Activated CD4-positive, alpha-beta T cell treated with anti-CD3 and anti-CD28 coated beads for 1 hour (primary cell): ENCODE measurements around the gene CXCL1.

Experiments used
- DNase-seq: peaks from one replicate; pipeline ENCODE4 v3.0.0-alpha.2; 2020

CXCL1 gene

DNA sequence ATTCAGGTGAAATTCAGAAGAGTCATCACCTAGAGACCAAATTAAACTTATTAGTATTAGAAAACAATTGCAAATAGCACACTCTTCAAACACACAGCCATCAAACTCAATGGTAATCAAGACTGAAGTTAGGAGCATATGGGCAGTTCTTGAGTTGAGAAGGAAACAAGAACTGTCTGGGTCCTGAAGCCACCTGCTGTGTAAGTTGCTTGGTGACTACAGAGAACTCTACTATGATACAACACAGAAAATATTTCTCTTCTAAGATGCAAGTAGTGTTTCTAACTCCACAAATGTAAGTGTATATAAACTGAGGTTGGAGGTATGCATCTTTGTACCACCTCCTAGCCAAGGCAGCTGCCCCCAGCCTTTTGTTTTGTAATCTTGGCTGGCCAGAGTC, 16.4 kb upstream of the CXCL1 start:
- DNase-seq: no peak

DNA sequence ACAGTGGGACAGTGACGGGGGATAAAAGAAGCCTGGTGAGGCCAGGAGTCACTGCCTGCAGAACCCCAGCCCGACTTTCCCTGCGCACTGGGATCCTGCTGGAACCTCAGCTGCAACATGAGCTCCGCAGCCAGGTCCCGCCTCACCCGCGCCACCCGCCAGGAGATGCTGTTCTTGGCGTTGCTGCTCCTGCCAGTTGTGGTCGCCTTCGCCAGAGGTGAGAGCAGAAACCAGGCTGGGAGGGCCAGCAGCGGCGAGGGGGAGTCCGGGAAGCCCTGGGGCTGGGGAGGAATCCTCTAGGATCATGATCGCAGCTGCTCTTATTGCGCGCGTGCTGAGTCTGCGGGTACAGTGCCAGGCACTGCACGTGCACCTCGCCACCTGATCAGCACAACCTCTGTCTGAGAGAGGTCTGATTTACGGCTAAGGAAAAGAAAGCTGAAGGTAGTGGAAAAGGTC, 15.9 kb upstream of the CXCL1 start, which contains the start of gene PF4V1:
TSS of gene PF4V1 (plus strand) at position 51 of the 459 bp plus-strand sequence. CDS start at position 118, 67 bp downstream.
- no peak for DNase-seq

DNA sequence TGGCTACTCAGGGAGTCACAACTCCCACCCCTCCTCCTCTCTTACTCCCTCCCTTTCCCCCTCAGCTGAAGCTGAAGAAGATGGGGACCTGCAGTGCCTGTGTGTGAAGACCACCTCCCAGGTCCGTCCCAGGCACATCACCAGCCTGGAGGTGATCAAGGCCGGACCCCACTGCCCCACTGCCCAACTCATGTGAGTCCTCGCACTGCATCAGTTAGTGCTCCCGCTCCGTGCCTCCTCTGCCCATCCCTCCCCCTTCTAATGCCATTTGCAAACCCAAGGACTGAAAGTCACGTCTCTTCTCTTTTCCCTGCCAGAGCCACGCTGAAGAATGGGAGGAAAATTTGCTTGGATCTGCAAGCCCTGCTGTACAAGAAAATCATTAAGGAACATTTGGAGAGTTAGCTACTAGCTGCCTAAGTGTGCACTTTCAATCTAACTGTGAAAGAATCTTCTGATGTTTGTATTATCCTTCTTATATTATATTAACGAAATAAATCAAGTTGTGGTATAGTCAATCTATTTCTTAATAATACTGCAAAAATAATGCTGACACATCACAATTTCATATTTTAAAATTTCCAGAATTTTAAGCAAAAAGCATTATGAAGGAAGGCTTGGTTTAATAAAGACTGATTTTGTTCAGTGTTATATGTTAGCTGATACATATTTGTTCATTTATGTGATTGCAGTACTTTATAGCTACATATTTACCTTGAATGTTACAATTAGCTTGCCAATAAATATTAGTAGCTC, 15.3 kb upstream of the CXCL1 start:
- no peak for DNase-seq

DNA sequence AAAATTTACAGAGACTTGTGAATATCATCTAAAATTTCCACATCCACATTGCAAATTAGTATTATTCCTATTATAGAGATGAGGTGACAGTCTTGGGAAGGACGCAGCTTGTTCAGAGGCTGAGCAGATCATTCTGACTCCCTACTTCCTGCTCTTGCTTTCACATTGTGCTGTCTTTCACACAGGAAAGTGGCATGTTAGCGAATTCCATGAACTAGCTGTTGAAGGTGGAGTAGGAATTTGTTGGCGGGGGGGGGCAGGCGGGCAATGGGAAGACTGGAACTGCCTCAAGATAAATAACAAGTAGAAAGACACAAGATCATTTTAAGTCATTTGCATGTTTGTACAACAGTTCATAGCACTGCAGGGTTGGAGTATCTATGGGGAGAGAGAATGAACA, 13.8 kb upstream of the CXCL1 start:
- DNase-seq: no peak

DNA sequence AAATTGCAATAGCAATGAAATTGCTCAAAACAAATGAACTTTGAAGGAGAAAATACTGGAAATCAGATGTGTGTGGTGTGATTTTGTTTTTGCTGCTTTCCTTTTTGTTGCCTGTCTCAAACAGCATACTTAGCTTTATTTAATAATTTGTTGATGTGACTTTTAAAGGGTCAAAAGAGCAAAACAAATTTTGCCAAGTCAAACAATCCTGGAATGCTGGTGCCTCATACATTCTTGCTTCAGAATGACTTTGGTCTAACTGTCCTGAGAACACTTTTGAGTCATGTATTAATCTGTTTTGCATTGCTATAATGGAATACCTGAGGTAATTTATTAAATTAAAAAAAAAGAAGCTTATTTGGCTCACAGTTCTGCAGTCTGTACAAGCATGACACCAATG, 12.7 kb upstream of the CXCL1 start:
- no peak for DNase-seq

DNA sequence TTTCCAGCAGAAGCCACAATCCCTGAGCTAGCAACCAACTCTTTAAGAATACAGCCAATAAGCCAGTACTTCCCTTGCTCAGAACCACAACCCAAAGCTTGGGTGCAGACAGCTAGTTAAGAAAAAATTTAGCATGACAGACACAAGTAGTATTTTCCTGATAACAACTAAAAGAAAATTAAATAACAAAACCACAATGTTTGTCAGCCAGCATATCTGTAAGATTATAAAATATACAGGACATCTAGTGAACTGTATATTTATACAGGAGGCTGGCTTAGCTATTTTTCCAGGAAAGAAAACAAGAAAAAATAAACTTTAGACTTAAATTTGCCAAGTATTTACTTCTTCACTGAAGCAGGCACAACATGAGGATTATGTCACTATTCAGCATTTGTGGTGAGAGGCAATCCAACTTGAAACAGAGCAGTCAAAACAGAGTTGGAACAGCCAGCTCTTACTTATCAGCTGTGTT, 9.5 kb upstream of the CXCL1 start:
- no peak for DNase-seq

DNA sequence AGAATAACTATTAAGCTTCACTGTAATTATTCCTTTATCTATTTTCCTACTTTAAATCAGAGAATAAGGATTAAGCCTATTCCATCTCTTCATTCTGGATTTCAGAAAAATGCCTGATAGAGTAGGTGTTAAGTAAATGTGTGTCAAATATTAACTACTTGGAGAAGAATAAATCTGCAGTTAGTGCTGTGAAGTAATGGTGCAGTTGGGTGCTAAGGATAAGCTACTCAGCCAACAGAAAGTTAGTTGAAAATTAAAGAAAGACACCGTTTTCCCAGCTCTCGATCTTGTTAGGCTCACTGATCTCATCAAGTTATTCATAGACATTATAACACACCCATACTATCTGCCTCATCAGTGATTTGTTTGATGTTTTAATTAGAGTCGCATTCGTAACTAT, 9.0 kb upstream of the CXCL1 start:
- no peak for DNase-seq

DNA sequence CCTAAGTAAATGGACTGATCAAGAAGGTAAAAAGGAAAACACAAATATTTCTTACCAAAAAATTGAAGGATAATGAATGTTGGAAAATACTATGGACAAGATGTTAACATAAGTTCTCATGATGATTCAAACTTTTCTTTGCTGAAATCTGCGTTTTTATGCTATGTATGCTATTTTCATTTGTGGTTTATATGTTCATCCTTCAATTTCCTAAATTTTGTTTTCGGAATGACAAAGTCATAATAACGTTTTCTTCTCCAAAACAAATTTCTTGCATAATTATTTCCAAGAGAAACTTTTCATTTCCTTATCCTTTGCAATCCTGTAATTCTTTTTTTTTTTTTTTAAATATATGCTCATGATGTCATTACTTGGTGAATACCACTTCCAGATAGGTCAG, 8.3 kb upstream of the CXCL1 start:
- DNase-seq: no peak

DNA sequence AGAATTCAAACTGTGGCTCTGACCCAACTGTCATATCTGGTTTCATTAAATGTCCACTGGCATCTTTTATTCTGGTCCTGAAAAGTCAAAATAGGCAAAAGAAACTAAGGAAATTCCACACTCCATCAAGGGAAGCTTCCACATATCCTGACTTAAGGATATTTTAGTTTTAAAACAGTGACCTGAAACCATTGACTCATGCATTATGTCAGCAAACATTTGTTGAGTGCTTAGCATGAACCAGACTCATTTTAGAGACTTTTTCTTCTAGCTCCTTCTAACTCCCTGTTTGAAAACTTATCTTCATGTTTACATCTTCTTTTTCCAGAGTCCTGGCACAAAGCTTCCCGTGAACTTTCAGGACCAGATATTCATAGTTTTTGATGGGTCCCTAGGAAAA, 6.9 kb upstream of the CXCL1 start:
- DNase-seq: no peak

DNA sequence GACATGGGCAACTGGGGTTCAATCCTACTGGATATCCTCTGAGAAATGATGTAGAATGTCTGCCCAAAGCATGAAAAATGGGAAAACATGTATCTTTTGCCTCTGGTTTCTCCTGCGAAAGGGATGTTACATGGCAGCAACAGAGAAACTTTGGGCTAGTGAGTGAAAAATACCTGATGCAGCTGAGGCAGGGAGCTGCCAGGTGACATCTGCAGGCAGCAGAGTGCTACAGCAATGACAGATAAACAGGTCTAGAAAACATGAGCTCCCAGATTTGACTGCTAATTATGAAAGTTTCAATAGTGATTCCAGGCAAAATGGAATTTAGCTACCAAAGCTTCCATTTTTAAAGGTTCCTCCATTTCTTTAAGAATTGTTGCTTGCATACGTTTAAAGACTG, 4.8 kb upstream of the CXCL1 start:
- no peak for DNase-seq

DNA sequence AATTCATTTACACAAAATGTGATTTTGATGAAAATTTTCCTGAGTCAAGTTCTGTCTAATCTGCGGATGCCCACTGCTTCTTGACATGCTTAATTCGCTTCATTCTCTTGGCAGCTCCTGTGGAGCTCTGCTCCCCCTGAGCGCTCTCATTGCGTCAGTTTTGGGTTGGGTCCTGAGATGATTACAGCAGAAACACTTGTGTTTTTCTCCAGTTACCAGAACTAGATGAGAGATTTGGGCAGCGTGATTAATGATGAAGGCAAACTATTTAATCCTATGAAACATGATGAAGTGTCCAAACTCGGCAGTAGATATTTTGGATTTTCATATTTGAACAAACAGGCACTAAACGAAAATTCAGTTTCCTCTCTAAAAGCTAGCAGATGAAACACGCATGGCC, 4.2 kb upstream of the CXCL1 start:
- DNase-seq: no peak

DNA sequence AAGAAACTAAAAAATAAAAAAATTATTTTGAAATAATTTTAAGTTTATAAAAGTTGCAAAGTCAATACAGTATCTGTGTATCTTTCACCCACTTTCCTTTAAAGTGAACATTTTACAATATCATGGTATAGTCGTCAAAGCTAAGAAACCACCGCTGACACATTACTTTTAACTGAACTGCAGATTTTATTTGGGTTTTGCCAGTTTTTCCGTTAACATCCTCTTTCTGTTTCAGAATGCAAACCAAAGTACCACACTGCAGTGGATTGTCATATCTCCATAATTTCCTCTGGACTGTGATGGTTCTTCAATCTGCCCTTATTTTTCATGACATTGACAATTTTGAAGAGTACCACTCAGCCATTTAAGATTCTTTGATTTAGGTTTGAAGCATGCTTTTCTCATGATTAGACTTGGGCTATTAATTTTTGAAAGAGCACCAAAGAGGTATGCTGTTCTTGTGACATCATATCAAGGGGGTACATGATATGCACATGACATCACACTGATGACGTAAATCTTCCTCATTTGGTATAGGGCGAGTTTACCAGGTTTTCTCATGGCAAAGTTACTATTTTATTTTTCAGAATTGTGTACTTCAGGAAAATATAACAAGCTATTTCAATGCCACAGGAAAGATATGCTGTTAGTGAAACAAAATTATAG, 3.6 kb upstream of the CXCL1 start:
- DNase-seq: no peak

DNA sequence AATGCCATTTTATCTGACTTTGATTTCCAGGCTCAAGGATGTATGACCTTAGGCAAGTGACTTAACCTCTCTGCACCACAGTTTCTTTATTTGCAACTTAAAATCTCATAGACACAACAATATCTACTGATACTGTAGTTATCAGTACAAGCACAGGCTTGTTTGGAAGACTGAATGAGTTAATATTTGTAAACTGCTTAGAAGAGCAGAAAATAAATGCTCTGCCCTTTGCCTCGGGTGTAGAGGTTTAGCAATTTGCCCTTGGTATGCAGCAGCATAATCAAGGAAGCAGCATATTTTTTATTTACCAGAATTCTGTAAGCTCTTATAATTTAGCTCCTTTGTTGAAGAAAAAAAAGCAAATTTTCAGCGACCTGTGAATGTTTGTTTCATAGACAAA, 2.9 kb upstream of the CXCL1 start:
- no peak for DNase-seq

DNA sequence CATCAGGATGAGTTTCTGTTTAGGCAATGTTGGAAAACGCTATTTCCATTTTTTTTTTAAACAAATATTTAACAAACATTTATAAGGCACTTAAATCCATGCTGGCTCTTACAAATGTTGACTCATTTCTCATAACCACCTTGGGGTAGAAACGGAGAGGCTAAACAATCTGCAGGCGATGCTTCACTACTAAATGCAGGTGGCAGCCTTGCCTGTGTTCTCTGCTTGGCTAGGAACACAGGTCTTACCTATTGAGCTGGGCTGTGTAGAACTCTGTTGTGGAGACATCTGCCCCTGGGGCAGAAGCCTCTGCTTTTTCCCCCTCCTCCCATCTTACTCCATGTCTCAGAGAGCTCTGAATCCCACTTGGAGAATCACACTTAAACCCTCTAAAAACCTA, 1.4 kb upstream of the CXCL1 start:
- no peak for DNase-seq

DNA sequence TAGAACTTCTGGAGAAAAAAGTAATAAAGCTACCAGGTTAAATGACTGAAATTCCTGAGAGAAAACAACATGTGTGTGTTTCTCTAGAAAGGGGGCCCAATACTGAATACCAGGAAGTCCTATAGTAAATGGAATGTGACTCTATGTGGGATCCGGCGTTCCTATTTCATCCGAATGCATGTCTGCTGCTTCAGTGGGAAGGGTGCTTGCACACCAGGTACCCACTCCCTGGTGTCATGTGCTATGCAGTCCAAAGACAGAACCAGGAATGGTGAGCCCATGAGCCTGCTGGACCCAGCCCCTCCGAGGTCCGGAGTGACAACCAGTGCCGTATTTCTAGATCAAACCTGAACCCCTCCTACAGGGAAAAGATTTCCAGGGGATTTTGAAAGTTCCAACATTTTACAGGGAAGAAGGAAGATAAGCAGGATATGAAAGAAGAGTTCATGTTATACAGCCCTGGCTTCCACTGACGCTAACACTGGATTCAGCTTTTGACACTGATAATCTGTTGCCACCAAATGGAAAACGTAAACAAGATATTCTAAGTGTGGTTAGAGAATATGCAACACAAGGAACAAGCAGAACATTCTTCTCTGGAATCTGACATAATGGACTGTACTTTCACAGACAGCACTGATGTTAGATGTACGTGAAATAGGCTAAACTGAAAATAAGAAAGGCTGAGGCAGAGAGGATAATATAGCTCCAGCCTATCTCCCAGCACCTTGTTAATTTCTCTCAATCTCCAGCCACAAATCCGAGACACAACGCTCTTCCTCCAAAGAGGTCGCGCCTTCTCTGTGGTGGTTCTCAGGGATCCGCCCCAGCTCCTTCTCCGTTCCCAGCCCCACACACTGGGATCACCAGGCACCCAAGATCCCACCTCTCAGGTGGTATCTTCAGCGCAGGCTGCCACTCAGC, 725 bp upstream of the CXCL1 start:
- no peak for DNase-seq

DNA sequence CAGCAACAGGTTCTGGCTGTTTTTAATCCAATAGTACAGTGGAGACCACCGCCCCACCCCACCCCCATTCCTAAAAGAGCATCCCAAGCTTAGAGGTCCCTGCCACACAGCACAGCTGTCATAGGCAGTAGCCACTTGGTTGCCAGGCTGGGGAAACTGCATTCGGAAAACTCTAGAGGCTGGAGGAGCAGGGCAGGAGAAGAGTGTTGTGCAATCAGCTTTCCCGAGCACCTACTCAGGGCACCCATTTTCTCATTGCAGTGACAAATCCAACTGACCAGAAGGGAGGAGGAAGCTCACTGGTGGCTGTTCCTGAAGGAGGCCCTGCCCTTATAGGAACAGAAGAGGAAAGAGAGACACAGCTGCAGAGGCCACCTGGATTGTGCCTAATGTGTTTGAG, 1.1 kb downstream of the CXCL1 start:
- no peak for DNase-seq

DNA sequence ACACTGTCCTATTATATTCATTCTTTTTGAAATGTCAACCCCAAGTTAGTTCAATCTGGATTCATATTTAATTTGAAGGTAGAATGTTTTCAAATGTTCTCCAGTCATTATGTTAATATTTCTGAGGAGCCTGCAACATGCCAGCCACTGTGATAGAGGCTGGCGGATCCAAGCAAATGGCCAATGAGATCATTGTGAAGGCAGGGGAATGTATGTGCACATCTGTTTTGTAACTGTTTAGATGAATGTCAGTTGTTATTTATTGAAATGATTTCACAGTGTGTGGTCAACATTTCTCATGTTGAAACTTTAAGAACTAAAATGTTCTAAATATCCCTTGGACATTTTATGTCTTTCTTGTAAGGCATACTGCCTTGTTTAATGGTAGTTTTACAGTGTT, 1.6 kb downstream of the CXCL1 start:
- DNase-seq: no peak

DNA sequence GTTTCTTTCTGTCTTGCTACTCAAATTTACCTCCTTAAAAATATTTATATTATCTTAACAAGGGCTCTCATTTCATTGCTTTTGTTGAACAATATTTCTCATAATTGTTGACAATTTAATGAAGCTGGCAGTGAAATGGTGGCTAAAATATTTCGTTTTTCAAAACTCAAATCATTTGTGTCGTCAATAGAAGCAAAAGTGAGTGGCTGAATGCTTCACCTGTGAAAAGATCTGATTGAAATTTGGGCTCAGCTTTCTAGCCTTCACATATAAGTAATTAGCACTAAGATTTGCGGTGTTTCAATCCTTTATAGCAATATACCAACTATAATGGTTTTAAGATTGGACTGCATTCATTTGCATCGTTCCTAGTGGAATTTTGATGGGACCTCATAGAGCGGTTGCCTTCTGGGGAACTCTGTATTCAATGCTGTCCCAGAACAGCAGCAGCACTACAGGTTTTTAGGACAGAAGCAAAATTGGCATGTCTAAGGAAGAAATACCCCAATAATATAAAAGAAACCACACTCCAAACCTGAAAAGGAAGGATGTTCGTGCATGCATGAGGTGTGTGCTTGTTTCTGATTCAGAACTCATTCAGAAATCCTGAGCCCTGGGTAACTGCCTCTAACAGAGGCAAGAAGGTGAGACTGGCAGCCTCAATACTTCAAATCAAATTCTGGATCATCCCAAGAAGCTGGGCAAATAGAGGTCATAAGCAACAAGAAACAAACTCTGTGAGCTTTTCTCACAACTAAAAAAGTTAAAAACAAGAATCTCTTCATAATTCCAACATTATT, 2.5 kb downstream of the CXCL1 start:
- DNase-seq: no peak

DNA sequence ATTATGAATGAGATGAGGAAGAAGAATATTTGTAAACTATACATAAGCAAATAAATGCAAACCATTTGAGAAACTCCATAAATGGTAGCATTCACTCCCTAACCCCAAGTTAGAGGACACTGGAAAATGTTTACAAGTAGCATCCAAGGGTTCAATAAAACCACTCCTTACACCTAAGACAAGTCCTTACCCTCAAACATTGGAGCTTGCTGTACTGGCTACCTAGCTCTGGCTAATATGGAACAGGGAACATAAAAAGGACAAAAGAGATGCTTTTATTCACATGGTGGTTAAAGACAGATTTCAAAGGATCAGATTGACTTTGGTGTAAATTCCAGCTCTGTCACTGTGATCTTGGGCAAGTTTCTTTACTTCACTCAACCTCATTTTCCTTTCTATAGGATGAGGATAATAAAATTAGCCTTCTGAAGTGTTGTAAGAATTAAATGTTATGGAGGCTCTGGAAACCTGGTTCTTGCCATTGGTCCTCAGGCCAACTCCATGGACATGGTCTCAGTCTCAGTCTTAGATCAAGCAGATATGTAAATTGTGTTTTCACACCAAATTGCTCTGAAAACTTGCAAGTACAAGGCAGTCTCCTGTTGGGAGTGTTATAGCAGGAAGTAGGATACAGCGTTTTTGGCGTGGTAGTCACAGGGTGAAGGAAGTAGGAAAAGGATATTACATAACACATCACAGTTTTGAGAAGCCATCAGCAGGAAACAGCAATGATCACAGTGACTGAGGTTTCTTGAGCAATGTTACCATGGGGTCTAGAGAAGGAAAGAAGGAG, 3.3 kb downstream of the CXCL1 start:
- DNase-seq: no peak

DNA sequence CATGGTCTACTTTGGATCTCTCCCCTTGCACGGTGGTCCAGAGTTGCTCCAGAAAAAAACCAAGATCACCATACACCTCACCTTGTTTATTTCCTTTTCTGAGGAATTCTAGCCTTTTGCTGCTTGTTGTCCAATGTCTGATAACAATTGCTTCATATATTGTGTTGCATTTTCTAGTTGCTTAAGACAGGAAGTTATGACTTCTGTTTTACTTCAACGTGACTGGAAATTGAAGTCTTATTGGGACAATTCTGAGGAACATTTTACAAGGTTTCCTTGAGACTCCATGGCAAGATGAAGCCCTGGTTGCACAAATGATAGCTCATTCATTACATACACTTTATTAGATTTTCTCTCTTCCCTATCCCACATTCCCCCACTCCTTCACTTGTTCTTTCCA, 5.2 kb downstream of the CXCL1 start:
- DNase-seq: no peak

DNA sequence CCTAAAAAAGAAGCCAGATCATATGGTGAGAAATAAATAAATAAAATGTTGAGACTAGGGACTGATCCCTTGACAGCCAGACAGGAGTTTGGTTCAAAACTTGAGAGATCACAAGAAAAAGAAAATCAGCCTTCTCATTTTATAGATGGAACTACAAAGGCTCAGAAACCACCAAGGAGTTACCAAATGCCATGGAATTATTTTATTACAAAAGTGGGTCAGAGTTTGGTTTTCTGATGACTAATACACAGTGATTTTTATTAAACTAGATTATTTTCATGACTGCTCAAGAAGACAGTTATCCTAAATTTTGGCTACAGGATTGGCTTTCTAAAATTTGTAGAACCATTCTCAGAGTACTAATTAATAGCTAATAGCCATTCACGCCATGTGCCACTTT, 6.2 kb downstream of the CXCL1 start:
- DNase-seq: no peak

DNA sequence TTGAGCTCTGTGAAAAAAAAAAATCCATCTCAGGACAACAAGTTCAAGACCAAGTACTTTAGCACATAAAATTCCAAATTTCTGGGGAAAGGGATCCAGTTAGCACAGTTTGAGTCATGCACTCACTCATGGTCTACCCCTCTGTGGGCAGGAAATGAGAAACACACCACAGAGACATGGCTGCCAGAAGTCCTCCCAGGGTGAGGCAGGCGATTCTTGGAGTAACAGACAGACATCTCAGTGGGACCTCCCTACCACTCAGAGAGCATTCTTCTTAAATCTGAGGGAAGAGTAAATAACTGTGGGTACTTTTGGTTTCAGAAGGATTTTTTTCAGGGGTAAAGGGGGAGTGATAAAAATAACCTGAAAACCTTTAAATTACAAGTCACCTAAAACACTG, 14.1 kb downstream of the CXCL1 start:
- DNase-seq: no peak
